GM19099 (cell line): ENCODE data around the gene BACH2.

Experiments
- POLR2A ChIP-seq: IDR thresholded peaks from 3 replicates; pipeline ENCODE4 v1.6.1; 2011; ENCODE audit warnings: low read depth; ENCODE audit not compliant: insufficient read length; ENCODE audit errors: extremely low read depth

Gene BACH2

GRCh38 chr6:90314514-90314913 is 17.9 kb upstream of the BACH2 start:
- no peak for TF ChIP-seq POLR2A

- no peak for TF ChIP-seq POLR2A
These were observed 14.9 kb upstream of the BACH2 start for GRCh38 chr6:90311569-90311968.

- no peak for TF ChIP-seq POLR2A
These were observed 9.3 kb upstream of the BACH2 start for GRCh38 chr6:90305800-90306448.

- TF ChIP-seq POLR2A = no peak
These were observed 7.7 kb upstream of the BACH2 start for GRCh38 chr6:90304308-90304707.

GRCh38 chr6:90303039-90303438 is 6.4 kb upstream of the BACH2 start:
- no peak for TF ChIP-seq POLR2A

- TF ChIP-seq POLR2A = no peak
These were observed 5.7 kb upstream of the BACH2 start for GRCh38 chr6:90302320-90302719.

- TF ChIP-seq POLR2A = no peak
These were observed 5.2 kb upstream of the BACH2 start for GRCh38 chr6:90301816-90302215.

- no peak for TF ChIP-seq POLR2A
These were observed 1.9 kb upstream of the BACH2 start for GRCh38 chr6:90298459-90299053.

GRCh38 chr6:90297867-90298381 is 1.3 kb upstream of the BACH2 start:
- TF ChIP-seq POLR2A = no peak

GRCh38 chr6:90297115-90297866 is 648 bp upstream of the BACH2 start:
- TF ChIP-seq POLR2A = no peak

- no peak for TF ChIP-seq POLR2A
These were observed 746 bp downstream of the BACH2 start for GRCh38 chr6:90295854-90296340.

GRCh38 chr6:90294989-90295853 is 1.4 kb downstream of the BACH2 start:
- TF ChIP-seq POLR2A = no peak

- TF ChIP-seq POLR2A = no peak
These were observed 2.0 kb downstream of the BACH2 start for GRCh38 chr6:90294614-90294988.

GRCh38 chr6:90294008-90294511 is 2.6 kb downstream of the BACH2 start:
- no peak for TF ChIP-seq POLR2A

- TF ChIP-seq POLR2A = no peak
These were observed 3.2 kb downstream of the BACH2 start for GRCh38 chr6:90293319-90293953.

GRCh38 chr6:90291565-90291964 is 5.1 kb downstream of the BACH2 start:
- no peak for TF ChIP-seq POLR2A
